HepG2 (cell line): ENCODE measurements around the gene SRD5A3. TPM values are rescaled to one million over a fixed set of nuclear protein-coding genes. Genes with fewer than 3 reads are reported as not detected.
A peak's percentile ranks its signal among the peaks of the same experiment; 100 is the strongest.

Experiments
- ATAC-seq: fragments of 200-7000 bp; cut with Tn5 transposase; 3 replicates; pipeline ENCODE4 v1.9.1; 2020; ENCODE audit warnings: mild to moderate bottlenecking, moderate library complexity
- BruUV-seq: library from RNA; stranded (reverse); fragments of 400-500 nt; replicated peaks from 2 replicates; lab custom pipeline; 2021; lab: Mats Ljungman, UMichigan
- CTCF ChIA-PET: fragments of 300-600 bp; formaldehyde crosslinking; extraction: SDS; loops from one replicate; lab custom pipeline; 2021; ENCODE audit warnings: low total read pairs, inconsistent platforms, low intra/inter-chr PET ratio; lab: Yijun Ruan, JAX
- POLR2A ChIA-PET: fragments of 350-600 bp; sonication (Branson Sonifier 250); formaldehyde crosslinking; loops from one replicate; lab custom pipeline; 2020; ENCODE audit warnings: antibody characterized with exemption, inconsistent platforms; lab: Yijun Ruan, JAX
- DNase-seq: peaks from one replicate; pipeline ENCODE4 v3.0.0-alpha.2; 2015; ENCODE audit warnings: low spot score
- FAIRE-seq: peaks from 3 replicates; lab custom pipeline; 2011; peaks lifted over from hg19 to GRCh38; lab: Jason Lieb, UNC
- H2AFZ ChIP-seq: one replicate; pipeline ENCODE4 v1.6.1; 2011; ENCODE audit warnings: low read length, inconsistent platforms
- H3K27ac ChIP-seq: fragments of 300-600 bp; 3 replicates; pipeline ENCODE4 v1.8.0; 2011; ENCODE audit warnings: mixed run types, mild to moderate bottlenecking, mixed read lengths, low read length, inconsistent platforms; ENCODE audit not compliant: insufficient read depth; ENCODE audit errors: extremely low read length
- H3K27me3 ChIP-seq, 2 experiments: fragments of 200-600 bp in 1 of 2; 2 replicates in 1 of 2; 3 replicates in 1 of 2; pipeline versions ENCODE4 v1.6.0 to v1.8.0; 2011; ENCODE audit warnings: low read length in 2 of 2, mild to moderate bottlenecking in 2 of 2, moderate library complexity in 2 of 2, inconsistent platforms in 1 of 2; ENCODE audit not compliant: insufficient read depth in 2 of 2, control insufficient read depth in 1 of 2
- H3K36me3 ChIP-seq, 2 experiments: fragments of 200-600 bp in 1 of 2; replicated peaks in 1 of 2; 2 replicates in 1 of 2; 3 replicates in 1 of 2; pipeline versions ENCODE4 v1.5.1 to v1.8.0; 2011; ENCODE audit warnings: low read length in 2 of 2, inconsistent platforms in 1 of 2; ENCODE audit not compliant: insufficient read depth in 2 of 2, control insufficient read depth in 1 of 2
- H3K4me1 ChIP-seq: 2 replicates; pipeline ENCODE4 v1.5.1; 2012; ENCODE audit warnings: low read length, inconsistent platforms; ENCODE audit not compliant: insufficient read depth
- H3K4me2 ChIP-seq: 2 replicates; pipeline ENCODE4 v1.6.0; 2011; ENCODE audit warnings: low read depth, low read length, inconsistent platforms
- H3K4me3 ChIP-seq, 3 experiments: fragments of 200-600 bp in 1 of 3; sonication (generic), shearing (Covaris generic) in 1 of 3; replicated peaks in 1 of 3; 2 replicates each; pipeline ENCODE4 v1.5.1; 2011 to 2016; ENCODE audit warnings: low read length in 3 of 3, inconsistent platforms in 2 of 3, low read depth in 2 of 3, mild to moderate bottlenecking in 2 of 3, control low read depth in 1 of 3, mixed read lengths in 1 of 3; ENCODE audit not compliant: insufficient read depth in 1 of 3
- H3K79me2 ChIP-seq: one replicate; pipeline ENCODE4 v1.6.1; 2011; ENCODE audit warnings: low read length, inconsistent platforms; ENCODE audit not compliant: insufficient read depth
- H3K9ac ChIP-seq: 2 replicates; pipeline ENCODE4 v1.6.0; 2011; ENCODE audit warnings: mild to moderate bottlenecking, low read depth, low read length, inconsistent platforms; ENCODE audit not compliant: insufficient read depth
- H3K9me3 ChIP-seq: 2 replicates; pipeline ENCODE4 v1.5.1; 2012; ENCODE audit warnings: mild to moderate bottlenecking, low read length
- H4K20me1 ChIP-seq: 2 replicates; pipeline ENCODE4 v1.6.0; 2011; ENCODE audit warnings: inconsistent platforms, mild to moderate bottlenecking, low read length, moderate library complexity; ENCODE audit not compliant: insufficient read depth
- ASH2L ChIP-seq: fragments of 300-600, 200-600 bp; sonication (generic); IDR thresholded peaks from 2 replicates; pipeline ENCODE4 v1.7.0; 2017; ENCODE audit warnings: low read depth, mild to moderate bottlenecking, moderate library complexity, mixed read lengths, low read length; ENCODE audit not compliant: insufficient read length
- BCL6 ChIP-seq: IDR thresholded peaks from 2 replicates; pipeline ENCODE4 v1.6.1; 2016; ENCODE audit warnings: missing genetic modification reagents, missing compliant biosample characterization
- CEBPB ChIP-seq: IDR thresholded peaks from 2 replicates; pipeline ENCODE4 v1.6.1; 2011; ENCODE audit warnings: low read depth, low read length, improper control_type of control experiment, borderline replicate concordance
- ESRRA ChIP-seq: sonication (generic); formaldehyde crosslinking; IDR thresholded peaks from 2 replicates; pipeline ENCODE4 v1.5.1; 2020; ENCODE audit warnings: mild to moderate bottlenecking, low read depth, missing genetic modification reagents
- GATAD2A ChIP-seq: IDR thresholded peaks from 2 replicates; pipeline ENCODE4 v1.6.1; 2016
- HNF4A ChIP-seq: sonication (generic); formaldehyde crosslinking; IDR thresholded peaks from 2 replicates; pipeline ENCODE4 v1.4.0; 2020; ENCODE audit warnings: missing genetic modification reagents
- IKZF4 ChIP-seq: sonication (generic); formaldehyde crosslinking; IDR thresholded peaks from 2 replicates; pipeline ENCODE4 v1.5.1; 2020; ENCODE audit warnings: borderline replicate concordance, mild to moderate bottlenecking, low read depth, missing genetic modification reagents; ENCODE audit errors: not compliant biosample characterization
- MAFK ChIP-seq, 2 experiments: IDR thresholded peaks in 1 of 2; conservative IDR thresholded peaks in 1 of 2; 2 replicates each; pipeline ENCODE4 v1.6.1; 2011; ENCODE audit warnings: improper control_type of control experiment in 2 of 2, low read length in 2 of 2
- MIER3 ChIP-seq: IDR thresholded peaks from 2 replicates; pipeline ENCODE4 v1.6.1; 2016; ENCODE audit warnings: missing compliant biosample characterization, borderline replicate concordance
- RFXANK ChIP-seq: IDR thresholded peaks from 2 replicates; pipeline ENCODE4 v1.6.1; 2016
- SRY ChIP-seq: sonication (generic); formaldehyde crosslinking; IDR thresholded peaks from 2 replicates; pipeline ENCODE4 v1.8.0; 2022; ENCODE audit warnings: mild to moderate bottlenecking, missing genetic modification reagents
- ZFP62 ChIP-seq: sonication (generic); formaldehyde crosslinking; IDR thresholded peaks from 2 replicates; pipeline ENCODE4 v1.4.0; 2020; ENCODE audit warnings: missing genetic modification reagents
- ZNF530 ChIP-seq: sonication (generic); formaldehyde crosslinking; IDR thresholded peaks from 2 replicates; pipeline ENCODE4 v1.5.0; 2020; ENCODE audit warnings: low read depth, mild to moderate bottlenecking, missing genetic modification reagents
- ZNF747 ChIP-seq: sonication (generic); formaldehyde crosslinking; IDR thresholded peaks from 2 replicates; pipeline ENCODE4 v1.8.1; 2023; ENCODE audit warnings: missing genetic modification reagents, mild to moderate bottlenecking, borderline replicate concordance
- WGBS: methylation state at CpG from one replicate; pipeline ENCODE4 v1.1.6; 2017; ENCODE audit warnings: low lambda C conversion rate; 5-methylcytosine and 5-hydroxymethylcytosine counted together
- in situ Hi-C: cut with HindIII; loops from 2 replicates; pipeline ENCODE4 v1.10.0; 2017; ENCODE audit warnings: low pct_unique_long_range_greater_than_20kb; ENCODE audit not compliant: extremely low pct_ligation_motif_present
- intact Hi-C: fragments of 100-400 bp; cut with micrococcal nuclease; formaldehyde crosslinking; loops from one replicate; pipeline ENCODE4 v1.10.0; 2022; ENCODE audit not compliant: unreplicated experiment
- polyA plus RNA-seq, 8 experiments: library from polyadenylated mRNA; depleted of rRNA in 3 of 8; stranded (reverse) in 7 of 8; unstranded in 1 of 8; fragments of >200 nt; fragmentation: Illumina TruSeq in 4 of 8; extraction: Trizol in 4 of 8; gene quantifications; 2 replicates each; pipeline versions ENCODE4 v1.2.1 to v1.2.3, GENCODE V29; 2011 to 2016; ENCODE audit warnings: low read depth in 4 of 8, missing spikeins in 1 of 8, mixed read lengths in 1 of 8; ENCODE audit not compliant: insufficient read depth in 1 of 8
- total RNA-seq, 5 experiments: library from RNA; depleted of rRNA; stranded (reverse); fragments of >200 nt; fragmentation: Illumina TruSeq; extraction: Trizol; gene quantifications; 2 replicates each; pipeline ENCODE4 v1.2.3, GENCODE V29; 2016; ENCODE audit warnings: low read depth in 1 of 5
- TF ChIP-seq, protein P1 (sequence below): sonication (generic); formaldehyde crosslinking; IDR thresholded peaks from 2 replicates; pipeline ENCODE4 v1.8.0; 2022; ENCODE audit warnings: mild to moderate bottlenecking, missing genetic modification reagents
- TF ChIP-seq, protein P2 (sequence below): IDR thresholded peaks from 2 replicates; pipeline ENCODE4 v1.4.0; 2020; ENCODE audit warnings: mild to moderate bottlenecking, missing genetic modification reagents
- TF ChIP-seq, protein P3 (sequence below): sonication (generic); formaldehyde crosslinking; IDR thresholded peaks from 2 replicates; pipeline ENCODE4 v1.4.0; 2020; ENCODE audit warnings: missing genetic modification reagents

SRD5A3 gene
- total and polyA plus RNA-seq, 2 of the 13 experiments (the other 11 are each of a cell fraction or from before 2014, with no cell fraction given): 12.4 to 18.4 TPM

DNA sequence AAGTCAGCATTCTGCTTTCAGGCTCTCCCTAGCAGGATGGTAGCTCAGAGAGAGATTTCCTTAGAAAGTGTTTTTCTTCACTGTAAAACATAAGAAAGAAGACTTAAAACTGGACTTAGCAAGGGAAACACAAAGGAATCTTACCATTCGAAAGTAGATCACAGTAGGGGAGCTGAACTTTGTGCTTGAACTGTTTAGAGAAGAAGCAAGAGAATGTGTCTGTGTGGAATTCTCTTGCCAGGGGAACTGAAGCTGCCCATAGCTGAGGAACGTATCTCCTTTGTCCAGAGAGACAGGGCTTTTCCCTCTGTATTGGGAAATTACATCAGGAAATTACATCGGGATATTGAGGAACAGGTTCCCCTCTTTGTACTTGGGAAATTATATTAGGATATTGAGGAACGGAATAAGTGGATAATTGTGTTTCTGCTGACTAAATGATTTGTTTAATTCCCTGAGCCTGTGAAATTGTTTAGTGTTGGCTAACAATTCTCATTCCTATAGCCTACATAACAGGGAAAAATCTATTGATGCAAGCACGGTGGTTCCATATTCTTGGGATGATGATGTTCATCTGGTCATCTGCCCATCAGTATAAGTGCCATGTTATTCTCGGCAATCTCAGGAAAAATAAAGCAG lies 21.2 kb downstream of the SRD5A3 start:
- 25% methylated on average over 6 of the region's 6 CpGs for WGBS
- in situ Hi-C loops: no loop called here
- H3K4me1 ChIP-seq: peaks cover 17% of the 10 kb centered on the region
- no peak overlapping the region for H3K4me3 ChIP-seq
- DNase-seq: peak; percentile 58
- no TSS peak for BruUV-seq
- no peak overlapping the region for H3K9ac ChIP-seq
- peak overlapping the region; percentile 6 for H2AFZ ChIP-seq
- peak; percentile 95 for ATAC-seq
- H3K36me3 ChIP-seq: no peaks in the 10 kb centered on the region
- no peaks in the 10 kb centered on the region for H4K20me1 ChIP-seq
- H3K27me3 ChIP-seq: no peaks in the 10 kb centered on the region
- ChIA-PET POLR2A (interaction anchor here (0.9 to 1.2 kb wide), 3 partner anchors 20 to 31 kb away, joined by 3 to 5 read pairs (median 5); partner anchors contain the start of gene TMEM165), CTCF (no interaction called here)
- H3K4me2 ChIP-seq: 0 out of 2 replicates have a peak overlapping the region, but pooled peaks have one; percentile 6
- no peak overlapping the region for H3K27ac ChIP-seq
- no peaks in the 10 kb centered on the region for H3K9me3 ChIP-seq
- FAIRE-seq: peak; percentile 78
- intact Hi-C loops: no loop called here
- H3K79me2 ChIP-seq: no peaks in the 10 kb centered on the region
- TF ChIP-seq, protein P1, sequence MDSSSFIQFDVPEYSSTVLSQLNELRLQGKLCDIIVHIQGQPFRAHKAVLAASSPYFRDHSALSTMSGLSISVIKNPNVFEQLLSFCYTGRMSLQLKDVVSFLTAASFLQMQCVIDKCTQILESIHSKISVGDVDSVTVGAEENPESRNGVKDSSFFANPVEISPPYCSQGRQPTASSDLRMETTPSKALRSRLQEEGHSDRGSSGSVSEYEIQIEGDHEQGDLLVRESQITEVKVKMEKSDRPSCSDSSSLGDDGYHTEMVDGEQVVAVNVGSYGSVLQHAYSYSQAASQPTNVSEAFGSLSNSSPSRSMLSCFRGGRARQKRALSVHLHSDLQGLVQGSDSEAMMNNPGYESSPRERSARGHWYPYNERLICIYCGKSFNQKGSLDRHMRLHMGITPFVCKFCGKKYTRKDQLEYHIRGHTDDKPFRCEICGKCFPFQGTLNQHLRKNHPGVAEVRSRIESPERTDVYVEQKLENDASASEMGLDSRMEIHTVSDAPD (CRISPR knock-in tag): no peak
- TF ChIP-seq SRY (no peak), HNF4A (peak; percentile 51), ZNF747 (CRISPR knock-in tag) (no peak), RFXANK (CRISPR knock-in tag) (no peak), GATAD2A (CRISPR knock-in tag) (0 out of 2 replicates have a peak, but pooled peaks have one; percentile 12), ESRRA (CRISPR knock-in tag) (no peak), MAFK (conservative IDR thresholded peaks at IDR 0.05 in 1 of 2, IDR thresholded peaks at IDR 0.05 in 1 of 2; ENCODE audit: low read length in 2 of 2) (peak; percentile 36 to 41; a peak in 3 of 4 replicates), ZNF530 (CRISPR knock-in tag) (no peak), CEBPB (peak; percentile 4; the same call in 1 of the 2 replicates), IKZF4 (no peak), MIER3 (CRISPR knock-in tag) (no peak), BCL6 (CRISPR knock-in tag) (0 out of 2 replicates have a peak, but pooled peaks have one; percentile 6), ZFP62 (CRISPR knock-in tag) (no peak), ASH2L (peak; percentile 15)
- TF ChIP-seq, protein P2, sequence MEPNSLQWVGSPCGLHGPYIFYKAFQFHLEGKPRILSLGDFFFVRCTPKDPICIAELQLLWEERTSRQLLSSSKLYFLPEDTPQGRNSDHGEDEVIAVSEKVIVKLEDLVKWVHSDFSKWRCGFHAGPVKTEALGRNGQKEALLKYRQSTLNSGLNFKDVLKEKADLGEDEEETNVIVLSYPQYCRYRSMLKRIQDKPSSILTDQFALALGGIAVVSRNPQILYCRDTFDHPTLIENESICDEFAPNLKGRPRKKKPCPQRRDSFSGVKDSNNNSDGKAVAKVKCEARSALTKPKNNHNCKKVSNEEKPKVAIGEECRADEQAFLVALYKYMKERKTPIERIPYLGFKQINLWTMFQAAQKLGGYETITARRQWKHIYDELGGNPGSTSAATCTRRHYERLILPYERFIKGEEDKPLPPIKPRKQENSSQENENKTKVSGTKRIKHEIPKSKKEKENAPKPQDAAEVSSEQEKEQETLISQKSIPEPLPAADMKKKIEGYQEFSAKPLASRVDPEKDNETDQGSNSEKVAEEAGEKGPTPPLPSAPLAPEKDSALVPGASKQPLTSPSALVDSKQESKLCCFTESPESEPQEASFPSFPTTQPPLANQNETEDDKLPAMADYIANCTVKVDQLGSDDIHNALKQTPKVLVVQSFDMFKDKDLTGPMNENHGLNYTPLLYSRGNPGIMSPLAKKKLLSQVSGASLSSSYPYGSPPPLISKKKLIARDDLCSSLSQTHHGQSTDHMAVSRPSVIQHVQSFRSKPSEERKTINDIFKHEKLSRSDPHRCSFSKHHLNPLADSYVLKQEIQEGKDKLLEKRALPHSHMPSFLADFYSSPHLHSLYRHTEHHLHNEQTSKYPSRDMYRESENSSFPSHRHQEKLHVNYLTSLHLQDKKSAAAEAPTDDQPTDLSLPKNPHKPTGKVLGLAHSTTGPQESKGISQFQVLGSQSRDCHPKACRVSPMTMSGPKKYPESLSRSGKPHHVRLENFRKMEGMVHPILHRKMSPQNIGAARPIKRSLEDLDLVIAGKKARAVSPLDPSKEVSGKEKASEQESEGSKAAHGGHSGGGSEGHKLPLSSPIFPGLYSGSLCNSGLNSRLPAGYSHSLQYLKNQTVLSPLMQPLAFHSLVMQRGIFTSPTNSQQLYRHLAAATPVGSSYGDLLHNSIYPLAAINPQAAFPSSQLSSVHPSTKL (CRISPR knock-in tag): 0 out of 2 replicates have a peak, but pooled peaks have one; percentile 18
- TF ChIP-seq, protein P3, sequence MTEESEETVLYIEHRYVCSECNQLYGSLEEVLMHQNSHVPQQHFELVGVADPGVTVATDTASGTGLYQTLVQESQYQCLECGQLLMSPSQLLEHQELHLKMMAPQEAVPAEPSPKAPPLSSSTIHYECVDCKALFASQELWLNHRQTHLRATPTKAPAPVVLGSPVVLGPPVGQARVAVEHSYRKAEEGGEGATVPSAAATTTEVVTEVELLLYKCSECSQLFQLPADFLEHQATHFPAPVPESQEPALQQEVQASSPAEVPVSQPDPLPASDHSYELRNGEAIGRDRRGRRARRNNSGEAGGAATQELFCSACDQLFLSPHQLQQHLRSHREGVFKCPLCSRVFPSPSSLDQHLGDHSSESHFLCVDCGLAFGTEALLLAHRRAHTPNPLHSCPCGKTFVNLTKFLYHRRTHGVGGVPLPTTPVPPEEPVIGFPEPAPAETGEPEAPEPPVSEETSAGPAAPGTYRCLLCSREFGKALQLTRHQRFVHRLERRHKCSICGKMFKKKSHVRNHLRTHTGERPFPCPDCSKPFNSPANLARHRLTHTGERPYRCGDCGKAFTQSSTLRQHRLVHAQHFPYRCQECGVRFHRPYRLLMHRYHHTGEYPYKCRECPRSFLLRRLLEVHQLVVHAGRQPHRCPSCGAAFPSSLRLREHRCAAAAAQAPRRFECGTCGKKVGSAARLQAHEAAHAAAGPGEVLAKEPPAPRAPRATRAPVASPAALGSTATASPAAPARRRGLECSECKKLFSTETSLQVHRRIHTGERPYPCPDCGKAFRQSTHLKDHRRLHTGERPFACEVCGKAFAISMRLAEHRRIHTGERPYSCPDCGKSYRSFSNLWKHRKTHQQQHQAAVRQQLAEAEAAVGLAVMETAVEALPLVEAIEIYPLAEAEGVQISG (CRISPR knock-in tag): no peak
